Measurements from ENCODE around the gene MTMR12.

The MTMR12 gene

GRCh38 chr5:32265902-32266301 is 46.8 kb downstream of the MTMR12 start:
- Mint-ChIP-seq H3K4me1 (peaks cover 12 to 14% of the 10 kb centered on the region in 2 donors), H3K4me3 (no peak overlapping the region), H3K9me3 (peaks cover 4 to 5% of the 10 kb centered on the region in 2 donors), H3K27me3 (no peaks in the 10 kb centered on the region), H3K36me3 (peaks cover 64 to 69% of the 10 kb centered on the region in 2 donors), H3K27ac (no peak overlapping the region)
- ATAC-seq (replicated peaks) (no peak), DNase-seq (no peak)

DNA sequence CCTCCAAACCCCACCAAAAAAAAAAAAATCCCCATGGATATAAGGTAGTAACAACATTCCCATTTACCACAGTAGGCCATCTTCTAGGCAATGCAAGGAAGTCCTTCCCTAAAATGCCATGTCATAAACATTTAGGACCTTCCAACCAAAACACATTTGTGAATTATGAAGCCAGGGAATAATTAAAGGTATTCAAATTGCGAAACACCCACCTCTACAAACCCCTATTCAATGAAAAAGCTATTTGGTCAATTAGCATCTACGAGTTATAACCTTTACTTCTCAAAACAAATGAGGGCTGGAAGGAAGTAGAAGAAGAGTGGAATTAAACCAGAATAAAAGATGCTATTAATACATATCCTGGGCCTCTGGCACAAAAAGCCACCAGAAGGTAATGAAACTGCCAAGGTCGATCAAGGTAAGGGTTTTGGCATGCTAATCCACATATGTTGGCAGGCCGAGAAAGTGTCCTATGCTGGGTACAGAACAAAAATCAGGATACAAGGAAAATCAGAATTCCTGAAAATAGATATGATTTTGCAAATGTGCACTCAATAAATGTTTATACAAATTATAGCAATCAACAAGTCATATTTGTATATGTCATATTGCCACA is 47.7 kb downstream of the MTMR12 start:
- H3K4me1 Mint-ChIP-seq, result peaks cover 5 to 9% of the 10 kb centered on the region in 2 donors
- H3K27me3 Mint-ChIP-seq, result no peaks in the 10 kb centered on the region
- H3K27ac Mint-ChIP-seq, result no peak overlapping the region
- H3K9me3 Mint-ChIP-seq, result peaks cover 4 to 5% of the 10 kb centered on the region in 2 donors
- DNase-seq (no peak), ATAC-seq (replicated peaks) (no peak)
- peaks cover 57 to 64% of the 10 kb centered on the region in 2 donors for H3K36me3 Mint-ChIP-seq
- no peak overlapping the region for H3K4me3 Mint-ChIP-seq

GRCh38 chr5:32263684-32264083 is 49.1 kb downstream of the MTMR12 start:
- no peak overlapping the region for H3K4me3 Mint-ChIP-seq
- DNase-seq (no peak), ATAC-seq (replicated peaks) (no peak)
- H3K9me3 Mint-ChIP-seq, result peaks cover 4 to 5% of the 10 kb centered on the region in 2 donors
- H3K27ac Mint-ChIP-seq, result no peak overlapping the region
- H3K4me1 Mint-ChIP-seq, result peaks cover 5 to 9% of the 10 kb centered on the region in 2 donors
- peaks cover 65 to 75% of the 10 kb centered on the region in 2 donors for H3K36me3 Mint-ChIP-seq
- no peaks in the 10 kb centered on the region for H3K27me3 Mint-ChIP-seq

DNA sequence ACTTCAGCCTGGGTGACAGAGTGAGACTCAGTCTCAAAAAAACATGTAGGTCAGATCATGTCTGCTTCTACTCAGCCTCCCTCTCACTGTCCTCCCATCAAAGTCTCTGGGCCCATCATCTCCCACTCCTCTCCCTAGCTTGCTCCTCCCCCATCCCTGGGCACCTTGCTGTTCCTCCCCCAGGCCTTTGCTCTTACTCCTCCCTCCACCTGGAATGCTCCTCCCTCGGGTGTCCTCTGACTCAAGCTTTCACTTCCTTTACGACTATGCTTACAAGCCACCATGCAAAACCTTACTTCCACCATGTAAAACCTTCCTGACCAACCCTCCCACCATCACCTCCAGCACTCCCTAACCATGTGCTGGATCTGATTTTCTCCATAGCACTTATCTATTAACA is 51.5 kb downstream of the MTMR12 start:
- Mint-ChIP-seq H3K27ac (peak overlapping the region; percentile 44), H3K9me3 (peaks cover 4 to 5% of the 10 kb centered on the region in 2 donors), H3K4me3 (no peak overlapping the region), H3K4me1 (peaks cover 5 to 9% of the 10 kb centered on the region in 2 donors), H3K27me3 (no peaks in the 10 kb centered on the region), H3K36me3 (peaks cover 54 to 67% of the 10 kb centered on the region in 2 donors)
- DNase-seq, result no peak
- peak; percentile 69 to 76 for ATAC-seq (replicated peaks)

GRCh38 chr5:32259033-32259432 is 53.7 kb downstream of the MTMR12 start:
- Mint-ChIP-seq H3K9me3 (peaks cover 4 to 5% of the 10 kb centered on the region in 2 donors), H3K4me1 (peaks cover 5 to 9% of the 10 kb centered on the region in 2 donors), H3K36me3 (peaks cover 52 to 71% of the 10 kb centered on the region in 2 donors), H3K4me3 (no peak overlapping the region), H3K27me3 (no peaks in the 10 kb centered on the region), H3K27ac (no peak overlapping the region)
- ATAC-seq (replicated peaks) (no peak), DNase-seq (no peak)

DNA sequence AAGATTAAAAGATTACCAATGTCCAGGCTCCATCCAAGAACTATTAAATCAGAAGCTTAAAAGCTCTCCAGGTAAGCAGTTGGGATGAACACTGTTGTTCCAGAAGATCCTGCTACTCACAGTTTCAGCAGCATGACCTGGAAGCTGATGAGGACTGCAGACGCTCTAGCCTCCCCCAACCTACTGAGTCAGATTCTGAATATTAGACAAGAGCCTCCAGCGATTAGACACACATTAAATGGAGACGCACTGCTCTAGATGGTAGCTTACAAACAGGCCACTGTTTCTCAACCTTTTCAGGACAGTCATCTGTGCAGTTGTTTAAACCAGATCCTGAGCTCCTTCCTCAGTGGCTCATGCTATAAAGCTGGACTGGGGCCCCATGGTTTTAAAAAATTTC is 54.3 kb downstream of the MTMR12 start:
- Mint-ChIP-seq H3K4me3 (no peak overlapping the region), H3K36me3 (peaks cover 53 to 74% of the 10 kb centered on the region in 2 donors), H3K27me3 (no peaks in the 10 kb centered on the region), H3K4me1 (peaks cover 5 to 9% of the 10 kb centered on the region in 2 donors), H3K9me3 (peaks cover 4 to 5% of the 10 kb centered on the region in 2 donors), H3K27ac (no peak overlapping the region)
- ATAC-seq (replicated peaks) (no peak), DNase-seq (no peak)

DNA sequence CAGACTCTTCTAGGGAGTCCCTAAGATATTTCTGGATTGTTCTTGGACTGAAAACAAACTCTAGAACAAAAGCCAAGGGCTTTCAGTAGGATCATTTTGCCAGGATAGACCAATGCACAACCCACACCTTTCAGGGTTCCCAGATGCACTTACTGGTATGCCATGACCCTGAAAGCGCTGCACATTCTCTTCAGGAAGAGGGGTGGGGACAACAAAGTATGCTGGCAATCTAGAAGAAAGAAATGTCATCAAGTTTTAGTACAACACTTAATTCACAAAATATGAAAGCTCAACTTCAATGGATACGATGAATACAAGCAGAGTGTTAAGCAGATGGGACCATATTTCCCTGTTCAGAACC is 57.2 kb downstream of the MTMR12 start:
- H3K36me3 Mint-ChIP-seq, result peaks cover 38 to 69% of the 10 kb centered on the region in 2 donors
- H3K27me3 Mint-ChIP-seq, result no peaks in the 10 kb centered on the region
- DNase-seq (no peak), ATAC-seq (replicated peaks) (no peak)
- no peak overlapping the region for H3K4me3 Mint-ChIP-seq
- no peaks in the 10 kb centered on the region for H3K9me3 Mint-ChIP-seq
- no peak overlapping the region for H3K27ac Mint-ChIP-seq
- peaks cover 5 to 6% of the 10 kb centered on the region in 2 donors for H3K4me1 Mint-ChIP-seq

DNA sequence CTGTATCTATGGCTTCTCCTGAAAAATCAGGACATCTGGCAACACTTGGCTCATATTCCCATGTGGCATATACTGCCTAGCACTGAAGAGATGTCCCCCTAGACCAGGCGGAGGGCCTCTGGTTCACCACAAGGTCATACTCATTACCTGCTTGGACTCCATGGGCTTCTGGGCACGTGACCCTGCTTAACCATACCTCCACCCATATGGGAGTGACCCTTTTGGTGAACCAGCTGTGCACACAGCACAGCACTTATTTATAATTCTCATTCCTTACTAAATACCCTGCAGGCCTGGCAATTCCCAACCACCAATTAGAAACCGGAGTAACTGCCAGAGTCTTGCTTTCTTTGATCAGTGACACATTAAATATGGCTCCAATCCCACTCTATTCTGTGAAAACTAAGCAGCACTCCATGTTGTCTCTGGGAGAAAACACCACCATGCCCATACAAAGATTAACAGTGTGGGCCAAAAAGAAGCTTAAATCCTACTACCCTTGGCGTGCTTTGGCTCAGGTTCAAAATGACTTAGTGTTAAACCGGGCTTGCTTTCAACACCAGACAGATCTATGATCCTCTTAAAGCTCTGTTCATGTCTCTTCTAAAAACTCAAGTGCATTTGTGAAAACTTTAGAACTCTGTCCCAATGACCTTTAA is 57.7 kb downstream of the MTMR12 start:
- Mint-ChIP-seq H3K4me1 (peaks cover 5 to 6% of the 10 kb centered on the region in 2 donors), H3K27me3 (no peaks in the 10 kb centered on the region), H3K27ac (no peak overlapping the region), H3K4me3 (no peak overlapping the region), H3K9me3 (no peaks in the 10 kb centered on the region), H3K36me3 (peaks cover 38 to 67% of the 10 kb centered on the region in 2 donors)
- no peak for ATAC-seq (replicated peaks)
- no peak for DNase-seq

DNA sequence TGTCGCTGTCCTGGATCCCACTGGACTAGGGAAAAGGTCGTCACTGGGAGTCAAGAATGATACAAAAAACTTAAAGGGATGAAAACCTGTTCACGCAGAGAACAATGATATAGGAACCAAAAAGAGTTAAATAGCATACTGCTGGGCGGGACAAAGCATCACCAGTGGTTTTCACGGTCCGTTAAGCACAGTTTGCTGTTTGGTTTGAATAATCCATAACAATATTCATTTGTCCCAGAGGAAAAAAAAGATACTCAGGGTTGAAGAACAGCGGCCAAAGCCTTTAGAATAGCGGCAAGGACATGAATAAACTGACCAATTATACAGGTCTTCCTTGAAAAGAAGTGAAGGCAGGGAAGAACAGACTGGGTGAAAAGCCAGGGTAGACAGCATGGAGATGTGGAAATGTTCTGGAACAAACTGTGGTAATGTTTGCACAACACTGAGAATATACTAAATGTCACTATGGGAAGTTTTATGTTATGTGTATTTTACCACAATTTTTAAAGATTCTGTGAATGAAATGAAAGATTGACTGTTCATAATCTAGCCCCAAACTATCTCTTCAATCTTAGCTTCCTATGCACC is 60.8 kb downstream of the MTMR12 start:
- peaks cover 47 to 78% of the 10 kb centered on the region in 2 donors for H3K36me3 Mint-ChIP-seq
- no peak for ATAC-seq (replicated peaks)
- peak overlapping the region; percentile 59 for H3K27ac Mint-ChIP-seq
- H3K27me3 Mint-ChIP-seq, result no peaks in the 10 kb centered on the region
- no peaks in the 10 kb centered on the region for H3K9me3 Mint-ChIP-seq
- peaks cover 5 to 6% of the 10 kb centered on the region in 2 donors for H3K4me1 Mint-ChIP-seq
- H3K4me3 Mint-ChIP-seq, result no peak overlapping the region
- DNase-seq, result no peak

DNA sequence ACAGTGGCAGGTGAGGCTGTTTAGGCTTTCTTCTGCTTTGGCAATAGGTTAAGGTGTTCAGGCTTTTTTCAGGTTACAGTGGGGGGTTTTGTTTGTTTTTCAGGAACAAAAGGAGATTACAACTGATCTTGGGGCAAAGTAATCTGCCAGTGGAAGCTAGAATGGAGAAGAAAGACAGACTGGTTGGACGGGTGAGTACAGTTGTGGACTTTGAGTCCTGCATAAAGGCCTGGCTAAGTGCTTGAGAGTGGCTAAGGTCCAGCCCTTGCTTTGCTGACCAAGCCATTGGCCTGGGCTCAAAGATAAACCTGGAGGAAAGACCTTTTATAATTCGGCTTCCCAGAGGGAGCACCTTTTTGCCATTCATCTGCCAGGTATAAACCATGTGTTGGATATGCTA is 63.1 kb downstream of the MTMR12 start:
- Mint-ChIP-seq H3K4me3 (no peak overlapping the region), H3K9me3 (peaks cover 0 to 2% of the 10 kb centered on the region in 2 donors), H3K27ac (no peak overlapping the region), H3K36me3 (peaks cover 55 to 78% of the 10 kb centered on the region in 2 donors), H3K27me3 (no peaks in the 10 kb centered on the region), H3K4me1 (peaks cover 5 to 6% of the 10 kb centered on the region in 2 donors)
- no peak for ATAC-seq (replicated peaks)
- DNase-seq, result no peak

GRCh38 chr5:32245742-32246141 is 67.0 kb downstream of the MTMR12 start:
- H3K36me3 Mint-ChIP-seq, result peaks cover 61 to 71% of the 10 kb centered on the region in 2 donors
- no peaks in the 10 kb centered on the region for H3K27me3 Mint-ChIP-seq
- no peak overlapping the region for H3K4me3 Mint-ChIP-seq
- H3K4me1 Mint-ChIP-seq, result no peaks in the 10 kb centered on the region
- H3K27ac Mint-ChIP-seq, result no peak overlapping the region
- H3K9me3 Mint-ChIP-seq, result peaks cover 0 to 2% of the 10 kb centered on the region in 2 donors
- DNase-seq (no peak), ATAC-seq (replicated peaks) (no peak)

DNA sequence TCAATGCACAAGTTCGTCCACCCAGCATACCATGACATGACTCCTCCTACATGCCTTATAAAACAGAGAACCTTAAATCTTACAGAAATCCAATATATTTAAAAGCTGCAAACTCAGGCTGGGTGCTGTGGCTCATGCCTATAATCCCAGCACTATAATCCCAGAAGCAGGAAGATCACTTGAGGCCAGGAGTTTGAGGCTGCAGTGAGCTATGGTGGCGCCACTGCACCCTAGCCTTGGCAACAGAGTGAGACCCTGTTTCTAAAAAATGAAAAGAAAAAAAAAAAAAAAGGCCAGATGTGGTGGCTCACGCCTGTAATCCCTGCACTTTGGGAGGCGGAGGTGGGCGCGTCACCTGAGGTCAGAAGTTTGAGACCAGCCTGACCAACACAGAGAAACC is 68.7 kb downstream of the MTMR12 start:
- Mint-ChIP-seq H3K9me3 (peaks cover 0 to 2% of the 10 kb centered on the region in 2 donors), H3K4me3 (no peak overlapping the region), H3K27ac (no peak overlapping the region), H3K4me1 (no peaks in the 10 kb centered on the region), H3K27me3 (no peaks in the 10 kb centered on the region), H3K36me3 (peaks cover 60 to 66% of the 10 kb centered on the region in 2 donors)
- DNase-seq (no peak), ATAC-seq (replicated peaks) (no peak)

DNA sequence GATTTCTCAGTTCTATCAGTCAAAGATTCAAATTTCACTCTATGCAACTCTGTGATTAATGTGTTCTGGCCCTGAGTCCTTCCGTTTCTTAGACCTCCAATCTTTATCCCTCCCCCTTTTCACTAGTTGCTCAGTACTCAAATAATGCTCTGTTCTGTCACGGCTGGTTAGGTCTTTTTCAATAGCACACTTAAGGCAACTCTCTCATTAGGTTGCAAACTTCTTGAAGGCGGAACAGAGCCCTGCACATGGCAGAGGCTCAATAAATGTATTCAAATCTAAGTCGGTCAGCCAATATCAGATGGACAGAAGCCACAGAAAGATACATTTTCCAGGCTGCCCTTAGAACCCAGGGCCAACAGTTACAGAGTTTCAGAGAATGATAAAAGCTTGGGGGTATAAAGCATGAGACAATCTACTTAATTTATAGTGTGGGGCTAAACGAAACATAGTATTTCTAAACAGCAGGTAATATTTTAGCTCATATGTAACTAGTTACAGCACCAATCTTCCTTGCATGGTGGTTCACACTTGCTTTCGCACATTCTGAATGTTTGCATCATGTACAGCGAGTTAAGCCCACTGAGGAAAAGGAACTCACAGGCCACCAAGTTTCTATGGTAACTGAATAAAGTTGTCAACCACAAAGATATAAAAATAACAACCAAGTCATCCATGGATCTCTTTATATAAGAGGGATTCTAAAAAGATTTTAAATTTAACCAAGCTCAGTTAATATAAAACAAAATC is 71.5 kb downstream of the MTMR12 start:
- ATAC-seq (replicated peaks), result no peak
- Mint-ChIP-seq H3K27ac (no peak overlapping the region), H3K27me3 (no peaks in the 10 kb centered on the region), H3K9me3 (no peaks in the 10 kb centered on the region), H3K36me3 (peaks cover 45 to 51% of the 10 kb centered on the region in 2 donors), H3K4me3 (no peak overlapping the region), H3K4me1 (no peaks in the 10 kb centered on the region)
- DNase-seq, result no peak

DNA sequence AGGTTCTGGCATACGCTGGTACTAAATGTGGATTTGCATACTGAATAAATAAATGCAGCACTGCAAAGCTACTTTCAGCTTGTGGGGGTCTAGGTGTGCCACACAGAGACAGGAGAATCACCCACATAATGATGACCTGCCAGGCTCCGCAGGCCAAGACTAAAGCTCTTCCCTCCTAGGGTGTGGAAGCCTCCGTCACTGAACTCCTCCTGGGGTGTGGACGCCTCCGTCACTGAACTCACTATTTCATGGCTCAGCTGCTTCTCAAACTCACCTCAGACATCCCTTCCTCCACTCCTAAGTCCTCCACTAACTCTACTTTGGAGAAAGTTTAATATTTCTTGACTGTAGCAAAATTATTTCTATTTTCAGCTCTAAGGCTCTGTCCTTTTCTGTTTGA is 73.4 kb downstream of the MTMR12 start:
- H3K27ac Mint-ChIP-seq, result peak overlapping the region; percentile 31
- peaks cover 36 to 50% of the 10 kb centered on the region in 2 donors for H3K36me3 Mint-ChIP-seq
- DNase-seq, result no peak
- ATAC-seq (replicated peaks), result no peak
- no peaks in the 10 kb centered on the region for H3K4me1 Mint-ChIP-seq
- H3K27me3 Mint-ChIP-seq, result no peaks in the 10 kb centered on the region
- H3K9me3 Mint-ChIP-seq, result no peaks in the 10 kb centered on the region
- no peak overlapping the region for H3K4me3 Mint-ChIP-seq
